Liver (tissue), 9 donors: ENCODE results near the gene PITX2. TPM values are rescaled to one million over a fixed set of nuclear protein-coding genes. Genes with fewer than 3 reads are reported as not detected.

ENCODE experiments used
- DNase-seq: peaks from one replicate; pipeline ENCODE4 v3.0.0-alpha.2; 2017; ENCODE audit warnings: low spot score
- H3K27ac ChIP-seq, 2 donors: one replicate each; pipeline ENCODE4 v1.7.0; 2013; ENCODE audit warnings: inconsistent platforms in 2 of 2, low read length in 2 of 2, control low read depth in 1 of 2, low read depth in 1 of 2, mild to moderate bottlenecking in 1 of 2
- H3K27me3 ChIP-seq, 4 donors: one replicate each; pipeline versions ENCODE4 v1.6.1 to v1.7.0; 2013; ENCODE audit warnings: low read length in 3 of 4, inconsistent platforms in 1 of 4, mild to moderate bottlenecking in 1 of 4, moderate library complexity in 1 of 4; ENCODE audit not compliant: control insufficient read depth in 4 of 4, insufficient read depth in 4 of 4
- H3K36me3 ChIP-seq, 4 donors: one replicate each; pipeline versions ENCODE4 v1.6.1 to v1.7.0; 2013; ENCODE audit warnings: low read length in 3 of 4, mild to moderate bottlenecking in 3 of 4, low read depth in 1 of 4, moderate library complexity in 1 of 4; ENCODE audit not compliant: control insufficient read depth in 4 of 4, insufficient read depth in 3 of 4
- H3K4me1 ChIP-seq, 4 donors: one replicate each; pipeline versions ENCODE4 v1.6.1 to v1.7.0; 2013; ENCODE audit warnings: low read length in 3 of 4, mild to moderate bottlenecking in 3 of 4, moderate library complexity in 1 of 4; ENCODE audit not compliant: control insufficient read depth in 4 of 4, insufficient read depth in 4 of 4
- H3K4me3 ChIP-seq, 3 donors: one replicate each; pipeline versions ENCODE4 v1.6.1 to v1.7.0; 2013; ENCODE audit warnings: low read length in 3 of 3, control low read depth in 1 of 3, low read depth in 1 of 3, mild to moderate bottlenecking in 1 of 3
- H3K9ac ChIP-seq, 2 donors: one replicate each; pipeline ENCODE4 v1.7.0; 2013; ENCODE audit warnings: low read length in 2 of 2, mild to moderate bottlenecking in 2 of 2, moderate library complexity in 2 of 2, control low read depth in 1 of 2, low read depth in 1 of 2
- H3K9me3 ChIP-seq, 4 donors: one replicate each; pipeline versions ENCODE4 v1.6.1 to v1.7.0; 2013; ENCODE audit warnings: low read length in 3 of 4; ENCODE audit not compliant: control insufficient read depth in 4 of 4
- ATF3 ChIP-seq: IDR thresholded peaks from 2 replicates; pipeline ENCODE4 v1.6.1; 2016; ENCODE audit warnings: antibody characterized with exemption
- CTCF ChIP-seq: fragments of 150-350 bp; IDR thresholded peaks from 2 replicates; pipeline ENCODE4 v1.5.1; 2017; ENCODE audit warnings: improper control_type of control experiment, low read depth, low read length; ENCODE audit not compliant: missing input control
- EGR1 ChIP-seq, 2 donors: IDR thresholded peaks; 2 replicates each; pipeline ENCODE4 v1.6.1; 2016 to 2018; ENCODE audit warnings: antibody characterized with exemption in 2 of 2, low read depth in 2 of 2
- FOXA1 ChIP-seq: IDR thresholded peaks from 2 replicates; pipeline ENCODE4 v1.6.1; 2016; ENCODE audit warnings: antibody characterized with exemption
- FOXA2 ChIP-seq: IDR thresholded peaks from 2 replicates; pipeline ENCODE4 v1.6.1; 2016; ENCODE audit warnings: antibody characterized with exemption
- GABPA ChIP-seq, 2 donors: IDR thresholded peaks in 1 of 2; conservative IDR thresholded peaks in 1 of 2; 2 replicates each; pipeline ENCODE4 v1.6.1; 2016; ENCODE audit warnings: antibody characterized with exemption in 2 of 2, mild to moderate bottlenecking in 1 of 2, moderate library complexity in 1 of 2
- HNF4A ChIP-seq, 2 donors: conservative IDR thresholded peaks; 2 replicates each; pipeline ENCODE4 v1.6.1; 2016; ENCODE audit warnings: antibody characterized with exemption in 2 of 2, mild to moderate bottlenecking in 2 of 2
- HNF4G ChIP-seq: IDR thresholded peaks from 2 replicates; pipeline ENCODE4 v1.6.1; 2016; ENCODE audit warnings: antibody characterized with exemption
- JUND ChIP-seq, 2 donors: IDR thresholded peaks; 2 replicates each; pipeline ENCODE4 v1.6.1; 2016; ENCODE audit warnings: antibody characterized with exemption in 2 of 2
- MAX ChIP-seq: IDR thresholded peaks from 2 replicates; pipeline ENCODE4 v1.6.1; 2016; ENCODE audit warnings: antibody characterized with exemption
- NR2F2 ChIP-seq: IDR thresholded peaks from 2 replicates; pipeline ENCODE4 v1.6.1; 2016; ENCODE audit warnings: antibody characterized with exemption
- RAD21 ChIP-seq, 2 donors: IDR thresholded peaks; 2 replicates each; pipeline ENCODE4 v1.6.1; 2016; ENCODE audit warnings: antibody characterized with exemption in 2 of 2, mild to moderate bottlenecking in 2 of 2
- REST ChIP-seq: IDR thresholded peaks from 2 replicates; pipeline ENCODE4 v1.6.1; 2016; ENCODE audit warnings: antibody characterized with exemption, mild to moderate bottlenecking
- RXRA ChIP-seq, 2 donors: IDR thresholded peaks; 2 replicates each; pipeline ENCODE4 v1.6.1; 2017 to 2018; ENCODE audit warnings: antibody characterized with exemption in 2 of 2, mild to moderate bottlenecking in 1 of 2
- SP1 ChIP-seq: IDR thresholded peaks from 2 replicates; pipeline ENCODE4 v1.6.1; 2018; ENCODE audit warnings: antibody characterized with exemption, mild to moderate bottlenecking
- TAF1 ChIP-seq: conservative IDR thresholded peaks from 2 replicates; pipeline ENCODE4 v1.6.1; 2016; ENCODE audit warnings: antibody characterized with exemption, mild to moderate bottlenecking
- YY1 ChIP-seq: IDR thresholded peaks from 2 replicates; pipeline ENCODE4 v1.6.1; 2016; ENCODE audit warnings: antibody characterized with exemption, mild to moderate bottlenecking
- ZBTB33 ChIP-seq: IDR thresholded peaks from 2 replicates; pipeline ENCODE4 v1.6.1; 2016; ENCODE audit warnings: antibody characterized with exemption
- WGBS: extraction: QIAGEN DNeasy Blood & Tissue Kit; methylation state at CpG from one replicate; pipeline ENCODE4 v1.1.7; 2013; 5-methylcytosine and 5-hydroxymethylcytosine counted together
- polyA plus RNA-seq, 2 donors: library from polyadenylated mRNA; stranded (reverse) in 1 of 2; unstranded in 1 of 2; fragments of 200-250 nt in 1 of 2; fragments of >200 nt in 1 of 2; fragmentation: Nextera tagmentation in 1 of 2; extraction: Ambion mirVana in 1 of 2; gene quantifications; one replicate each; pipeline versions ENCODE4 v1.2.1 to v1.2.3, GENCODE V29; 2013 to 2015
- total RNA-seq, 2 donors: library from RNA; depleted of rRNA; stranded (reverse); fragments of >200 nt; gene quantifications; one replicate each; pipeline ENCODE4 v1.2.3, GENCODE V29; 2014
- donor health status: healthy.
- donor health status: healthy.
- donor health status: healthy.
- donor health status: healthy.
- donor health status: healthy.

The PITX2 gene
- total and polyA plus RNA-seq, 4 donors, result 0.06 TPM; not detected in 3

- no peak for DNase-seq
- no peaks in the 10 kb centered on the region for H3K36me3 ChIP-seq
- H3K4me1 ChIP-seq, result peaks cover 2 to 12% (median 9%) of the 10 kb centered on the region in 4 donors
- peaks cover 0 to 11% (median 2%) of the 10 kb centered on the region in 4 donors for H3K9me3 ChIP-seq
- peaks cover 6 to 44% (median 25%) of the 10 kb centered on the region in 4 donors for H3K27me3 ChIP-seq
- H3K4me3 ChIP-seq, result no peak overlapping the region
- TF ChIP-seq GABPA (IDR thresholded peaks at IDR 0.05 in 1 of 2, conservative IDR thresholded peaks at IDR 0.05 in 1 of 2) (no peak), MAX (no peak), JUND (IDR thresholded peaks at IDR 0.05) (no peak), FOXA1 (no peak), EGR1 (IDR thresholded peaks at IDR 0.05; ENCODE audit: low read depth in 2 of 2) (no peak), REST (no peak), FOXA2 (no peak), RXRA (IDR thresholded peaks at IDR 0.05) (no peak), TAF1 (no peak), CTCF (no peak), RAD21 (IDR thresholded peaks at IDR 0.05) (no peak), NR2F2 (no peak), HNF4A (conservative IDR thresholded peaks at IDR 0.05) (no peak), SP1 (no peak), HNF4G (no peak), ZBTB33 (no peak), YY1 (no peak), ATF3 (no peak)
- 12% methylated on average over 18 of the region's 18 CpGs for WGBS
- no peak overlapping the region for H3K9ac ChIP-seq
- H3K27ac ChIP-seq, result no peak overlapping the region
These were observed 18.3 kb upstream of the PITX2 start for GRCh38 chr4:110641218-110641617.
